HG02840 (cell line): ENCODE measurements around the gene HLX.

ENCODE experiments used
- ATAC-seq: cut with Tn5 transposase; IDR thresholded peaks from one replicate; pipeline ENCODE4 v1.9.1; 2021; ENCODE audit warnings: mild to moderate bottlenecking, moderate library complexity, moderate number of reproducible peaks; ENCODE audit not compliant: unreplicated experiment, low FRiP score

Gene HLX

DNA sequence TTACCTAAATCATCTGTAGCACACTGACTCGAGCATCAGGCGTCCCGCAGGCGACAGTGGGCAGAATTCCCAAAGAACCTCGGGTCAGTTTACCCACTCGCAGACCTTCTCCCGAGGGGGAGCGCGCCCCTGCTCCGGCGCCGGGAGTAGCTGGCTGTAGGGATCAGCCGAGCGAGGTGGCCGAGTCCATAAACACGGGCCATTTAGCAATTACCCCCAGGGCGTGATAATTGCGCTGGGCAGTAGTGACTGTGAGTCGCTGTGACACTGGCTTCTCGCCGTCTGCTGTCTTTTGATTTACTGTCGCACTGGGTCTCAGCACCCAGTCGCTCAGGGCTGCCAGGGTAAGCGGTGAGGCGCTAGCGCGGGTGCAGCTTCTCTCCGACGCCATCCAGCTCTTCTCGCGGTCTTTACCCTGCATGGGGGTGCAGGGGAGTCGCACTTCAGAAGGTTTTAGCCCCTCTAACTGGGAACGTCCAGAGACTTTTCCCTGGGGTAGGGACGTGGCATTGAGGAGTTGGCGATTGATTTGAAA, 16.2 kb downstream of the HLX start:
- no peak for ATAC-seq

DNA sequence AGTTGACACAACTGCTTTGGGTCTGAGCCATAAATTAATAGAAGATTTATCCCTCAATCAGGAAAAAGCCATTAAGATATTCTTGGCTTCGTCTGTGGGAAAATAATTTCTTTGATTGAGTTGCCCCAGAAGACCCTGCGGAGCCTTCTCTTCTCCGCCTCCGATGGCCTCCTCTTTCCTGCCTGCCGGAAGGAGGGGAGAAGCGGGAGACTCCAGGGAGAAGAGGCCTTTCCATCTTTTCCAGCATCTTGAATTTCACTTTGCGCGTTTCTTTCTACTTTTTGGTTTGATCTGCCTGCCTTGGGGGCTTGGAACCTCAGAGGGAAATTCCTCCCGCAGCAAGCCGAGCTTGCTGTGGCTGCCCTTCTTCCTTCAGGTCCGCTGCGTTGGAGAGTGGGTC, 16.8 kb downstream of the HLX start:
- no peak for ATAC-seq

GRCh38 chr1:220900842-220901241, 21.6 kb downstream of the HLX start:
- no peak for ATAC-seq

DNA sequence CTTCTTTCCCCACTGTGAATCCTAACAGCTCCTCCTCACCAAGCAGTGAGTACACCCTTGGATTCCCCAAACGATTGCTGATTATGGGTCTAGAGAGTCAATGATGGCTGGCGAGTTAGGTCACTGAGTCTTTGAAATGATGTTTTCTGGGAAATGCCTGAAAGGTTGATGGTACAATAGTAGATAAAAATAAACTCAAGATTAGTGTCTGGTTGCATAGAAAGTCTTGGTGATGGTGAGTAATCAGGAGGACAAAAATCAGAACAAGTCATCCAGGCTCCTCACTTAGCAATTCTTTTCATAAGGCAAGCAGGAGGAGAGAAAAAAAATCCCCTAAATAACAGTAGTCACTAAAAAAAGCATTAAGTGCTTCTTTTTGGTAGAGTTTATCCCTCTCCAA, 22.6 kb downstream of the HLX start:
- no peak for ATAC-seq

DNA sequence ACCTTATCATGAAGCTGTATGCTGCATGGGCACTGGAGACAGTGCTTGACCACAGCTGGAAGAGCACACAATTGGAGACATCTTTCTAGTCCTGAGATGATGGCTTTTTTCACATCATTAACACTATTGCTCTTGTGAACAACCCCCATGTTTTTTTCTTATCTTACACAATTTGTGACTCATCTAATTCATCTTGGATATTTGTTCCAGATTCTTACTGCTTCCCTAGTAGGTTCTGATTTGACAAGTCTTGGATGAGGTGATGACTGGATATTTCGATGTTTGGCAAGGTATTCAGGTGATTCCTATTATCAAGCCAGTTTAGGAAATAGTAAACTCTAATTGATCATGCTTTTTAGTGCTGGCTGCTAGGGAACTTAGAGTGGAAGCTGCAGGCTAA, 23.7 kb downstream of the HLX start:
- no peak for ATAC-seq

- no peak for ATAC-seq
Measured at GRCh38 chr1:220904876-220905275, 25.6 kb downstream of the HLX start.

GRCh38 chr1:220905650-220906560, 26.7 kb downstream of the HLX start:
- no peak for ATAC-seq

GRCh38 chr1:220906561-220907334, 27.5 kb downstream of the HLX start:
- ATAC-seq = no peak

DNA sequence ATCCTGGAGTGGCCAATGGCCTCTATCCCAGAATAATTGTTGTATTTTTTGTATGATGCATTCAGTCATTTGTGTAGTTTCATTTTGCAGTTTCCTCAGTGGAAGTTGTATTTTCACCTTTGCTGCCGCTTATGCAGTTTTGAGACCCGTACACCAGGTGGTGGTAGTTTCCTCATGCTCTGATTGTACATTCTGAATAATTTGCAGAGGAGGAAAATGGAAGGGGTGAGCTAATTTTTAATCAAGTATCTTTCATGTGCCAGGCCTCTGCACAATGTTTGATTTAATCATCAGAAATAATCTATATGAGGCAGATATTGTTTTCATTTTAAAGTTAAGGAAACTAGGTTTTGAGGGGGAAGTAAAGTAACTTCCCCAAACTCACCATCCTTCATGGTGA, 29.5 kb downstream of the HLX start:
- ATAC-seq = no peak

DNA sequence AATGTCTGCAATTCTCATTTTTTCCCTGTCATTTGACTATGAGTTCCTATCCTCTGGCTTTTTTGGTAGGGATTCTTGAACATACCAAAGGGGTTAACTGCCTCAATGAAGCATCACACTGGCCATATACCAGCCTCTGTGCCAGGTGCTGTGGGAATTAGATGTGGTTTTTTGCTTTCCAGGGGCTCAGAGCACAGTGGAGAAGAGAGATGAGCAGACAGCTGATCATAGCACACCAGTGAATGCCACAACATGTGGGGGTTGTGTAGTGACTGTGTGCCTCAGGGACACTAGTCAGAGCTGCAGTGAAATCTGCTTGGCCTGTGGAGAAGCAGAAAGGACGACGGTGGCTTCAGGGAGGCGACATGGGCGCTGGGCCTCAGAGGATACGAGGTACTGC, 30.8 kb downstream of the HLX start:
- no peak for ATAC-seq

GRCh38 chr1:220914283-220915116, 35.3 kb downstream of the HLX start:
- no peak for ATAC-seq

DNA sequence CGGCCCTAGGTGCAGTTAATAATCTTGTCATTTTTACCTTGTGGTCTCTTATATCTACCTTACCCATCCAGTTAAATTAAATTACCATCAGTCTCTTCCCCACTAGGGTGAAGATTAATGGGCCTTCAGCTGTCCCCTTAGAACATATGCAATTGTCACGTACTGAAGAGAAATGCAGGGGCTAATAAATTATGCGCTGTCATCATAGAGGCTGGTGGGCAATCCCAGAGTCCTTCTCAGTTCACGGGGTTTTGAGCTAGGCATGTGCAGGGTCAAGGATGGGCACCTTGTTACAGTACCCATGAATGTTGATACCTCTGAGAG, 35.8 kb downstream of the HLX start:
- no peak for ATAC-seq

- ATAC-seq = no peak
Measured at GRCh38 chr1:220915954-220916353, 36.7 kb downstream of the HLX start.

GRCh38 chr1:220917101-220917500, 37.9 kb downstream of the HLX start:
- ATAC-seq = no peak

GRCh38 chr1:220917535-220918209, 38.4 kb downstream of the HLX start:
- no peak for ATAC-seq

DNA sequence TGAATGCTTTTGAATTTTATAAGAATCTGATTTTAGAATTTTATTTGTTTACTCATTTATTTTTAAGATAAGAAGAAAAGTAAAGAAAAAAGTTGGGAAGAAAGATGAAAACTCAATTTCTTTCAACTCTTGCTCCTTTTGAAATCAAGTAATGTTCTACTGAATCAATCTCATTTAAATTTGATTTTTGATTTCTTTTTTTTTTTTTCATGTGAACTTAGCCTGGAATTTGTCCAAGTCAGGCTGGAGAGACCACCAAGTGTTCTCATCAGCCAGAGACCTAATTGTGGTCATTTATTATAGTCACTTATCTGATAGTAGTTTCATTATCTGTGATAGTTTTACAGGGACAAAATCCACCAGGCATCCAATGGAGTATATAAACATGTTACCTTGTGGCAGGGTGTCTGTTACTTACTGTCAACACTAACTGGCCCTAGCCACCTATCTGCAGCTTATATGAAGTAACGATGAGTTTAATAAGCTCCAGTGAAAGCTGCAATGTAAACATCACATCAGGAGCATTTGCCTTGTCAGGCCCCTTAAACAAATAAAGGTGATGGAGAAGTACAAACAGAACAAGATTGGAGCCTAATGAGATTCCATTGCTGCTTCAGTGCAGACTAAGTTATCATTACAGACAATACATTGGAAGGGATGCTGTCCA, 39.2 kb downstream of the HLX start:
- no peak for ATAC-seq

DNA sequence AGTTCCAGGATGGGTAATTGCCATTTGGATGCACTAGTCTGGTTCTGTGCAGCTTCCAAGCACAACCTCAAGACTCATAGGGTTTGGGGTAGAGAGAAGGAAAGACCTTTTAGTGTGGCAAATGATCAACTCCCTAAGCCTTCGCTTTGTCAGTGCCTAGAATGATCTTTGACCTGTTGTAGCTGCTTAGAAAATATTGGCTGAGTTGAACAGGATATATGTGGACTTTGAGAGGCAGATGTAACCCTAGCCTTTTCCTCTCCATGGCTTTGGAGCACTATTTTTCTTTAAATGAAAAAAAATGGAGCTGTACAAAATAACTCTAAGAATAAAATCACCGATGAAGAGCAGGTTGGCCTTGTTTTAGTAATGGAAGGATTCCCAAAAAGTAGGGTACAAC, 41.7 kb downstream of the HLX start:
- no peak for ATAC-seq

DNA sequence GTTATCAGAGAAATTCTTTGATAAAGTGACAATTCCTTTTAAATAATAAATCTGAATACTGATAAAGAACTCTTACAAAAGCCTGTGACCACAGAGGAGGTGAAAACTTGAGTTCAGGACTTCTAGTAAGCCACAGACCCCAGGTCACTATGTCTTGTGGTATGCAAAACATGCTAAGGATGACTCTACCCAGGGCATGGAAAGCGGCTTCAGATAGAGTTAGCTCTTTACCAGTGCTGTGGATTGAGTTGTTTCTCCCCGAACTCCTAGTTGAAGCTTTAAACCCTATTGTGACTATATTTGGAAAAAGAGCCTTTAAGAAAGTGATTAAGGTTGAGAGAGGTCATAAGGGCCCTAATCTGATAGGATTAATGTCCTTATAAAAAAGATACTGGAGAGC, 42.3 kb downstream of the HLX start:
- ATAC-seq = no peak

GRCh38 chr1:220921971-220922635, 42.9 kb downstream of the HLX start:
- ATAC-seq = no peak
